MM.1S (cell line): ENCODE measurements around the gene ZNF827.

ENCODE experiments used
- DNase-seq: peaks from one replicate; pipeline ENCODE4 v3.0.0-alpha.2; 2015
- H2AFZ ChIP-seq: fragments of 300-600 bp; sonication (generic); 2 replicates; pipeline ENCODE4 v1.6.0; 2016; ENCODE audit warnings: antibody characterized with exemption, low read length
- H3F3A ChIP-seq: fragments of 300-600 bp; sonication (generic); 2 replicates; pipeline ENCODE4 v1.6.1; 2016; ENCODE audit warnings: mild to moderate bottlenecking, antibody characterized with exemption, low read length, moderate library complexity, mixed read lengths; ENCODE audit not compliant: insufficient read depth
- H3K27ac ChIP-seq: fragments of 300-600 bp; sonication (generic); 2 replicates; pipeline ENCODE4 v1.5.1; 2016; ENCODE audit warnings: mild to moderate bottlenecking, low read length
- H3K27me3 ChIP-seq: fragments of 300-600 bp; sonication (generic); replicated peaks from 2 replicates; pipeline ENCODE4 v1.6.0; 2016; ENCODE audit warnings: low read length; ENCODE audit not compliant: insufficient read depth
- H3K36me3 ChIP-seq: fragments of 300-600 bp; sonication (generic); replicated peaks from 2 replicates; pipeline ENCODE4 v1.6.1; 2016; ENCODE audit warnings: mild to moderate bottlenecking, low read length, mixed read lengths; ENCODE audit not compliant: insufficient read depth
- H3K4me1 ChIP-seq: fragments of 300-600 bp; sonication (generic); 2 replicates; pipeline ENCODE4 v1.6.1; 2016; ENCODE audit warnings: low read length, mixed read lengths
- H3K4me2 ChIP-seq: fragments of 300-600 bp; sonication (generic); 2 replicates; pipeline ENCODE4 v1.6.0; 2016; ENCODE audit warnings: low read depth, low read length
- H3K4me3 ChIP-seq: fragments of 300-600 bp; sonication (generic); 2 replicates; pipeline ENCODE4 v1.5.1; 2016; ENCODE audit warnings: low read length, mixed read lengths
- H3K79me2 ChIP-seq: fragments of 300-600 bp; sonication (generic); 2 replicates; pipeline ENCODE4 v1.6.1; 2016; ENCODE audit warnings: mixed run types, low read length, mixed read lengths
- H3K9ac ChIP-seq: fragments of 300-600 bp; sonication (generic); 2 replicates; pipeline ENCODE4 v1.6.1; 2016; ENCODE audit warnings: low read length, mixed read lengths
- H3K9me2 ChIP-seq: fragments of 300-600 bp; sonication (generic); replicated peaks from 2 replicates; pipeline ENCODE4 v1.6.1; 2016; ENCODE audit warnings: mild to moderate bottlenecking, low read length, mixed read lengths; ENCODE audit not compliant: insufficient read depth
- H3K9me3 ChIP-seq: fragments of 300-600 bp; sonication (generic); replicated peaks from 2 replicates; pipeline ENCODE4 v1.6.1; 2016; ENCODE audit warnings: mild to moderate bottlenecking, low read length, mixed read lengths; ENCODE audit not compliant: insufficient read depth
- H4K20me1 ChIP-seq: fragments of 300-600 bp; sonication (generic); 2 replicates; pipeline ENCODE4 v1.6.1; 2016; ENCODE audit warnings: mild to moderate bottlenecking, low read length, moderate library complexity, mixed read lengths; ENCODE audit not compliant: insufficient read depth
- CTCF ChIP-seq: fragments of 300-600 bp; sonication (generic); IDR thresholded peaks from 2 replicates; pipeline ENCODE4 v1.5.1; 2016; ENCODE audit warnings: antibody characterized with exemption, low read length, mixed read lengths
- EZH2 ChIP-seq: fragments of 300-600 bp; sonication (generic); optimal IDR thresholded peaks from 2 replicates; pipeline ENCODE3; 2017; ENCODE audit warnings: low read depth, mild to moderate bottlenecking, antibody characterized with exemption, low read length, mixed read lengths
- EZH2phosphoT487 ChIP-seq: fragments of 300-600 bp; sonication (generic); IDR thresholded peaks from 2 replicates; pipeline ENCODE4 v1.6.1; 2018; ENCODE audit warnings: antibody characterized with exemption, low read length

The ZNF827 gene

GRCh38 chr4:145816091-145816490 is 122.5 kb downstream of the ZNF827 start:
- no peak overlapping the region for H3K9ac ChIP-seq
- H3K27me3 ChIP-seq = no peaks in the 10 kb centered on the region
- H2AFZ ChIP-seq = no peak overlapping the region
- peaks cover 36% of the 10 kb centered on the region for H3K4me1 ChIP-seq
- TF ChIP-seq CTCF = no peak
- no peak for TF ChIP-seq EZH2
- TF ChIP-seq EZH2phosphoT487 = no peak
- peaks cover 21% of the 10 kb centered on the region for H3F3A ChIP-seq
- no peaks in the 10 kb centered on the region for H3K9me3 ChIP-seq
- H3K9me2 ChIP-seq = no peaks in the 10 kb centered on the region
- H3K4me3 ChIP-seq = no peak overlapping the region
- H3K4me2 ChIP-seq = no peak overlapping the region
- H4K20me1 ChIP-seq = no peaks in the 10 kb centered on the region
- H3K27ac ChIP-seq = no peak overlapping the region
- DNase-seq = peak; percentile 19
- H3K36me3 ChIP-seq = no peaks in the 10 kb centered on the region
- no peaks in the 10 kb centered on the region for H3K79me2 ChIP-seq

GRCh38 chr4:145815626-145816025 is 123.0 kb downstream of the ZNF827 start:
- DNase-seq = no peak
- Histone ChIP-seq H4K20me1 (no peaks in the 10 kb centered on the region), H3F3A (peaks cover 17% of the 10 kb centered on the region), H3K36me3 (no peaks in the 10 kb centered on the region; the same call in 1 of the 2 replicates), H3K4me1 (peaks cover 31% of the 10 kb centered on the region), H3K4me2 (no peak overlapping the region), H3K4me3 (no peak overlapping the region), H3K27ac (no peak overlapping the region), H3K27me3 (no peaks in the 10 kb centered on the region), H3K9me2 (no peaks in the 10 kb centered on the region), H3K9ac (no peak overlapping the region), H3K9me3 (no peaks in the 10 kb centered on the region), H2AFZ (no peak overlapping the region), H3K79me2 (no peaks in the 10 kb centered on the region)
- TF ChIP-seq EZH2phosphoT487 = no peak
- TF ChIP-seq EZH2 = no peak
- TF ChIP-seq CTCF = no peak

- no peak for TF ChIP-seq EZH2phosphoT487
- no peak for TF ChIP-seq CTCF
- no peak for TF ChIP-seq EZH2
- Histone ChIP-seq H3K9me2 (no peaks in the 10 kb centered on the region), H3K4me2 (no peak overlapping the region), H3K9ac (no peak overlapping the region), H3K79me2 (no peaks in the 10 kb centered on the region), H4K20me1 (no peaks in the 10 kb centered on the region), H3K4me3 (no peak overlapping the region), H3F3A (peaks cover 12% of the 10 kb centered on the region), H3K36me3 (no peaks in the 10 kb centered on the region; the same call in 1 of the 2 replicates), H3K27me3 (no peaks in the 10 kb centered on the region), H3K27ac (no peak overlapping the region), H2AFZ (no peak overlapping the region), H3K4me1 (peaks cover 26% of the 10 kb centered on the region), H3K9me3 (no peaks in the 10 kb centered on the region)
- no peak for DNase-seq
These were observed 123.5 kb downstream of the ZNF827 start for GRCh38 chr4:145815027-145815612.
